Stomach (tissue), 9 donors: ENCODE results near the gene PLXNA2. TPM values are rescaled to one million over a fixed set of nuclear protein-coding genes. Genes with fewer than 3 reads are reported as not detected.
A peak's percentile ranks its signal among the peaks of the same experiment; 100 is the strongest.

Experiments used
- DNase-seq, 2 donors: peaks; one replicate each; pipeline versions ENCODE4 v3.0.0 to v3.0.0-alpha.2; 2013 to 2019
- H3K27ac ChIP-seq, 5 donors: fragments of 200-600 bp in 4 of 5; sonication (generic) in 4 of 5; one replicate each; pipeline ENCODE4 v1.5.1; 2013 to 2019; ENCODE audit warnings: mild to moderate bottlenecking in 1 of 5, moderate library complexity in 1 of 5
- H3K27me3 ChIP-seq, 3 donors: fragments of 200-600 bp; sonication (generic); one replicate each; pipeline ENCODE4 v1.5.1; 2017 to 2019; ENCODE audit warnings: mixed run types in 1 of 3
- H3K36me3 ChIP-seq, 4 donors: fragments of 200-600 bp; sonication (generic); 1 replicate in 3 of 4; 2 replicates in 1 of 4; pipeline ENCODE4 v1.5.1; 2016 to 2019
- H3K4me1 ChIP-seq, 4 donors: fragments of 200-600 bp; sonication (generic); one replicate each; pipeline ENCODE4 v1.5.1; 2016 to 2019
- H3K4me3 ChIP-seq, 4 donors: fragments of 200-600 bp; sonication (generic) in 3 of 4; one replicate each; pipeline ENCODE4 v1.5.1; 2016 to 2019; ENCODE audit warnings: mild to moderate bottlenecking in 1 of 4
- H3K9me3 ChIP-seq, 4 donors: fragments of 200-600 bp; sonication (generic); one replicate each; pipeline ENCODE4 v1.5.1; 2016 to 2019
- CTCF ChIP-seq, 7 experiments: fragments of 450-650 bp in 4 of 7; fragments of 200-600 bp in 3 of 7; sonication (generic) in 3 of 7; IDR thresholded peaks; one replicate each; pipeline ENCODE4 v1.5.1; 2016 to 2019; ENCODE audit warnings: antibody characterized with exemption in 7 of 7, control low read depth in 2 of 7, mild to moderate bottlenecking in 1 of 7
- EP300 ChIP-seq: sonication (generic); formaldehyde crosslinking; IDR thresholded peaks from one replicate; pipeline ENCODE4 v1.6.1; 2017; ENCODE audit warnings: antibody characterized with exemption
- POLR2A ChIP-seq, 4 donors: fragments of 450-650 bp; IDR thresholded peaks; one replicate each; pipeline ENCODE4 v1.6.1; 2016; ENCODE audit warnings: antibody characterized with exemption in 4 of 4, control low read depth in 2 of 4, mild to moderate bottlenecking in 1 of 4, moderate library complexity in 1 of 4
- POLR2AphosphoS5 ChIP-seq, 3 donors: sonication (generic); formaldehyde crosslinking; IDR thresholded peaks; one replicate each; pipeline ENCODE4 v1.6.1; 2016; ENCODE audit warnings: antibody characterized with exemption in 3 of 3
- WGBS, 5 donors: extraction: QIAGEN DNeasy Blood & Tissue Kit in 3 of 5; methylation state at CpG; one replicate each; pipeline versions ENCODE4 v1.1.5 to v1.1.7; 2013 to 2018; 5-methylcytosine and 5-hydroxymethylcytosine counted together
- intact Hi-C: fragments of 100-400 bp; cut with DNase I; formaldehyde crosslinking; loops from one replicate; pipeline ENCODE4 v1.15.1; 2023; ENCODE audit warnings: low total_unique reads
- polyA plus RNA-seq, 3 donors: library from polyadenylated mRNA; stranded (reverse); fragments of 200-250 nt; gene quantifications; one replicate each; pipeline ENCODE4 v1.2.3, GENCODE V29; 2013
- total RNA-seq, 5 donors: library from RNA; depleted of rRNA; stranded (reverse); fragments of >200 nt; gene quantifications; one replicate each; pipeline versions ENCODE4 v1.1.0 to v1.2.3, GENCODE V29; 2014 to 2016
- donor health status: healthy with polysubstance abuse.
- donor health status: Bipolar disorder and iron deficiency.
- donor health status: healthy.

Gene PLXNA2
- total and polyA plus RNA-seq, 8 donors: 2.7 to 185 (median 28.7) TPM

GRCh38 chr1:208211921-208212843 lies 32.0 kb downstream of the PLXNA2 start:
- peaks cover 20 to 68% (median 54%) of the 10 kb centered on the region in 4 donors for H3K36me3 ChIP-seq
- 56 to 63% (median 63%) methylated on average over 8 of the region's 8 CpGs for WGBS, 5 donors
- H3K27me3 ChIP-seq: no peaks in the 10 kb centered on the region
- intact Hi-C loops: no loop called here
- H3K9me3 ChIP-seq: no peaks in the 10 kb centered on the region
- DNase-seq: no peak
- peaks cover 19 to 72% (median 28%) of the 10 kb centered on the region in 4 donors for H3K4me1 ChIP-seq
- H3K4me3 ChIP-seq: no peak overlapping the region
- H3K27ac ChIP-seq: peak overlapping the region in 2 of 5 donors; percentile 18 to 34
- no peak for TF ChIP-seq CTCF (IDR thresholded peaks at IDR 0.05)
- TF ChIP-seq POLR2A (IDR thresholded peaks at IDR 0.05): no peak
- no peak for TF ChIP-seq EP300
- no peak for TF ChIP-seq POLR2AphosphoS5 (IDR thresholded peaks at IDR 0.05)

- Histone ChIP-seq H3K4me1 (peaks cover 21 to 78% (median 43%) of the 10 kb centered on the region in 4 donors), H3K27me3 (no peaks in the 10 kb centered on the region), H3K27ac (peak overlapping the region in 2 of 5 donors; percentile 83 to 87), H3K9me3 (no peaks in the 10 kb centered on the region), H3K4me3 (no peak overlapping the region), H3K36me3 (peaks cover 1 to 55% (median 33%) of the 10 kb centered on the region in 4 donors)
- no peak for TF ChIP-seq CTCF (IDR thresholded peaks at IDR 0.05)
- DNase-seq: no peak
- 87 to 91% (median 89%) methylated on average over 9 of the region's 9 CpGs for WGBS, 5 donors
- intact Hi-C loops: no loop called here
These were observed 34.1 kb downstream of the PLXNA2 start for GRCh38 chr1:208209896-208210589.

GRCh38 chr1:208209286-208209685 lies 34.9 kb downstream of the PLXNA2 start:
- 31 to 82% (median 52%) methylated on average over 3 of the region's 3 CpGs for WGBS, 5 donors
- Histone ChIP-seq H3K36me3 (peaks cover 0 to 47% (median 30%) of the 10 kb centered on the region in 4 donors), H3K4me3 (no peak overlapping the region), H3K27ac (peak overlapping the region; percentile 37 to 89 (median 83)), H3K9me3 (no peaks in the 10 kb centered on the region), H3K4me1 (peaks cover 24 to 78% (median 49%) of the 10 kb centered on the region in 4 donors), H3K27me3 (no peaks in the 10 kb centered on the region)
- no peak for TF ChIP-seq EP300
- TF ChIP-seq CTCF (IDR thresholded peaks at IDR 0.05): no peak
- TF ChIP-seq POLR2AphosphoS5 (IDR thresholded peaks at IDR 0.05): no peak
- no peak for TF ChIP-seq POLR2A (IDR thresholded peaks at IDR 0.05)
- no peak for DNase-seq
- intact Hi-C loops: no loop called here

GRCh38 chr1:208208132-208208487 lies 36.1 kb downstream of the PLXNA2 start:
- Histone ChIP-seq H3K27me3 (no peaks in the 10 kb centered on the region), H3K9me3 (no peaks in the 10 kb centered on the region), H3K4me1 (peaks cover 35 to 80% (median 59%) of the 10 kb centered on the region in 4 donors), H3K36me3 (peaks cover 0 to 47% (median 26%) of the 10 kb centered on the region in 4 donors), H3K27ac (peak overlapping the region; percentile 53 to 89 (median 83)), H3K4me3 (no peak overlapping the region)
- TF ChIP-seq EP300: no peak
- TF ChIP-seq CTCF (IDR thresholded peaks at IDR 0.05): no peak
- intact Hi-C loops: no loop called here
- no peak for DNase-seq
